Measurements from ENCODE around the gene CABP7. TPM values are rescaled to one million over a fixed set of nuclear protein-coding genes. Genes with fewer than 3 reads are reported as not detected.
"Not testable (repeated sequence)": the region's sequence is repeated elsewhere in the genome, so short reads cannot be mapped to it uniquely, and the experiment has no call there.

The CABP7 gene
- total RNA-seq, 4 donors from 2014 or later: 0.73 to 1.0 TPM; not detected in 2

- no peak for DNase-seq
- no peaks in the 10 kb centered on the region for H3K9me3 ChIP-seq
- H3K27ac ChIP-seq: no peak overlapping the region
- intact Hi-C loops (cut with DNase I): no loop called here
- TF ChIP-seq CTCF (IDR thresholded peaks at IDR 0.05) (no peak), POLR2A (IDR thresholded peaks at IDR 0.05) (no peak)
- peaks cover 0 to 16% of the 10 kb centered on the region in 2 donors for H3K36me3 ChIP-seq
- no peak overlapping the region for H3K4me3 ChIP-seq (replicated peaks in 1 of 3)
- WGBS, 2 donors: 92 to 97% methylated on average over 3 of the region's 3 CpGs
- no peaks in the 10 kb centered on the region for H3K27me3 ChIP-seq
- peaks cover 0 to 3% of the 10 kb centered on the region in 2 donors for H3K4me1 ChIP-seq
These were observed 30.2 kb downstream of the CABP7 start for GRCh38 chr22:29750029-29750428.

GRCh38 chr22:29750559-29751538 is 31.0 kb downstream of the CABP7 start:
- DNase-seq: peak in 1 of 2 donors; percentile 10
- Histone ChIP-seq H3K36me3 (peaks cover 0 to 16% of the 10 kb centered on the region in 2 donors), H3K27me3 (no peaks in the 10 kb centered on the region), H3K27ac (no peak overlapping the region), H3K9me3 (no peaks in the 10 kb centered on the region), H3K4me3 (replicated peaks in 1 of 3) (no peak overlapping the region), H3K4me1 (no peaks in the 10 kb centered on the region)
- 82 to 86% methylated on average over 11 of the region's 11 CpGs for WGBS, 2 donors
- TF ChIP-seq CTCF (IDR thresholded peaks at IDR 0.05) (no peak), POLR2A (IDR thresholded peaks at IDR 0.05) (no peak)
- intact Hi-C loops (cut with DNase I): no loop called here

GRCh38 chr22:29751669-29752068 is 31.9 kb downstream of the CABP7 start:
- H3K27ac ChIP-seq: no peak overlapping the region
- WGBS, 2 donors: 100% methylated on average over 2 of the region's 2 CpGs
- intact Hi-C loops (cut with DNase I): no loop called here
- DNase-seq: no peak
- no peaks in the 10 kb centered on the region for H3K9me3 ChIP-seq
- no peak overlapping the region for H3K4me3 ChIP-seq (replicated peaks in 1 of 3)
- H3K27me3 ChIP-seq: no peaks in the 10 kb centered on the region
- H3K4me1 ChIP-seq: no peaks in the 10 kb centered on the region
- TF ChIP-seq POLR2A (IDR thresholded peaks at IDR 0.05): no peak
- no peak for TF ChIP-seq CTCF (IDR thresholded peaks at IDR 0.05)
- H3K36me3 ChIP-seq: peaks cover 0 to 14% of the 10 kb centered on the region in 2 donors

GRCh38 chr22:29753808-29754657 is 34.2 kb downstream of the CABP7 start:
- Histone ChIP-seq H3K27ac (no peak overlapping the region), H3K4me1 (no peaks in the 10 kb centered on the region), H3K4me3 (replicated peaks in 1 of 3) (no peak overlapping the region), H3K27me3 (no peaks in the 10 kb centered on the region), H3K36me3 (no peaks in the 10 kb centered on the region), H3K9me3 (no peaks in the 10 kb centered on the region)
- DNase-seq: no peak
- WGBS, 2 donors: 90 to 93% methylated on average over 9 to 14 of the region's 16 CpGs
- intact Hi-C loops (cut with DNase I): no loop called here
- TF ChIP-seq POLR2A (IDR thresholded peaks at IDR 0.05) (no peak), CTCF (IDR thresholded peaks at IDR 0.05) (no peak)

- H3K4me3 ChIP-seq (replicated peaks in 1 of 3); DNase-seq; intact Hi-C loops (cut with DNase I); H3K27me3 ChIP-seq; H3K36me3 ChIP-seq; H3K4me1 ChIP-seq; H3K9me3 ChIP-seq; H3K27ac ChIP-seq: not testable (repeated sequence)
- WGBS, 2 donors: 84 to 89% methylated on average over 11 of the region's 11 CpGs
These were observed 35.0 kb downstream of the CABP7 start for GRCh38 chr22:29754658-29755395.

Measured in thyroid gland (tissue), 4 donors.